Measurements from ENCODE around the gene SART3.

Gene SART3

DNA sequence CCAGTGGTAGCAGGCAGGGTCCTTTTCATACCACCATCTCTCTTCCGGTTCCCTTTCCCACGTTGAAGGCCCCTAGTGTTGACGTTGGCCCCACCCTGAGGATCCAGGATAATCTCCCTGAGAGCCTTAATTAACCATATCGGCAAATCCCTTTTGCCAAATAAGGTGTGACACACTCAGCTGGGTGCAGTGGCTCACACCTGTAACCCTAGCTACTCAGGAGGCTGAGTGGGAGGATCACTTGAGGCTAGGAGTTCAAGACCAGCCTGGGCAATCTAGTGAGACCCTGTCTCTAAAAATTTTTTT is 39.7 kb upstream of the SART3 start:
- TF ChIP-seq, protein P1, sequence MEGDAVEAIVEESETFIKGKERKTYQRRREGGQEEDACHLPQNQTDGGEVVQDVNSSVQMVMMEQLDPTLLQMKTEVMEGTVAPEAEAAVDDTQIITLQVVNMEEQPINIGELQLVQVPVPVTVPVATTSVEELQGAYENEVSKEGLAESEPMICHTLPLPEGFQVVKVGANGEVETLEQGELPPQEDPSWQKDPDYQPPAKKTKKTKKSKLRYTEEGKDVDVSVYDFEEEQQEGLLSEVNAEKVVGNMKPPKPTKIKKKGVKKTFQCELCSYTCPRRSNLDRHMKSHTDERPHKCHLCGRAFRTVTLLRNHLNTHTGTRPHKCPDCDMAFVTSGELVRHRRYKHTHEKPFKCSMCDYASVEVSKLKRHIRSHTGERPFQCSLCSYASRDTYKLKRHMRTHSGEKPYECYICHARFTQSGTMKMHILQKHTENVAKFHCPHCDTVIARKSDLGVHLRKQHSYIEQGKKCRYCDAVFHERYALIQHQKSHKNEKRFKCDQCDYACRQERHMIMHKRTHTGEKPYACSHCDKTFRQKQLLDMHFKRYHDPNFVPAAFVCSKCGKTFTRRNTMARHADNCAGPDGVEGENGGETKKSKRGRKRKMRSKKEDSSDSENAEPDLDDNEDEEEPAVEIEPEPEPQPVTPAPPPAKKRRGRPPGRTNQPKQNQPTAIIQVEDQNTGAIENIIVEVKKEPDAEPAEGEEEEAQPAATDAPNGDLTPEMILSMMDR (IDR thresholded peaks at IDR 0.05; ENCODE audit: low read depth, low read length), result no peak
- no peak overlapping the region for H3K4me3 ChIP-seq (ENCODE audit: low read depth, low read length)

DNA sequence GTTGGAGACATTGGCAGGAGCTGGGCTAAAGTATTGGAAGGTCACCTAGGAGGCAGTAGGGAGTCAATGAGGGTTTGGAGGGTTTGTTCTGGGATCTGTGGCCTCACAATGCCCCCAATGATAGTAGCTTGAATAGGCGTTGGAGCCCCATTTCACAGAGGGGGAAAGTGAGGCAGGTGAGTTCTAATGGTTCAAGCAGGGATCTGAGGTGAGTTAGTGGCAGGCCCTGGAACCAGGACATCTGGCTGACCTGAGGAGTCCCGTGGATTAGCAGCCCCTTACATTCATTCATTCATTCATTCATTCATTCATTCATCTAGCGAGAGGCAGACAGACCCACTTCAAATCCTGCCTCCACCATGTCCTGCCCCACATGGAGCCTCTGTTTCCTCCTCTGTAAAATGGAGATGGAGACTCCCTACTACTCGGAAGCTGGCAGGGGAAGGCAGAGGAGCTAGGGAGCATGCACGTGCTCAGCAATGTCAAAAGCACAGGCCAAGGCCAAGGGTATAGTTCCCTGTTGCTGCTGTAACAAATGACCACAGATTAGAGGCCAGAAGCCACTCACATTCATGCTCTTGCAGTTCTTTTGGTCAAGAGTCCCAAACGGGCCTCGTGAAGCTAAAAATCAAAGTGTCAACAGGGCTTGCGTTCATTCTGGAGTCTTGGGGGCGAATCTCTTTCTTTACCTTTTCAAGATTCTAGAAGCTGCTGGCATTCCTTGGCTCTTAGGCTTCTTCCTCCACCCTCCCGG is 39.2 kb upstream of the SART3 start:
- H3K4me3 ChIP-seq (ENCODE audit: low read depth, low read length), result no peak overlapping the region
- TF ChIP-seq, protein P1 (IDR thresholded peaks at IDR 0.05; ENCODE audit: low read depth, low read length), result no peak

DNA sequence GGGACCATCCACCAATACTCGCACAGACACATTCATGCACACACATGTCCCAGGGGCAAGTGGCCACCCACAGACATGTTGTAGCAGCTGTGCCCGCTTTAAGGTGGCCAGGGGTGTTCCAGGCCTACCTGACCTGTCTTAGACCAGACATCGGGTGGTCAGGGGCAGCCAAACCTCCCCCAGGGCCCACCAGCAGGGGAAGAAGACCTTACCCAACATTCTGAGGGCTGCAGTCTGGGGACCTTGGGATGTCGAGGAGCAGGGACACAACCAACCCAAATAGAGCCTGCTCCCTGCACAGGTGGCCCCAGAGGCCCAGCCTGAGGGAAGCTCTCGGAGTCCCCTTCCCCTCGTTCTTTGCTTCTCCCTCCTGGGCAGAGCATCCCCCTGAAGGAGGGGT is 38.6 kb upstream of the SART3 start:
- H3K4me3 ChIP-seq (ENCODE audit: low read depth, low read length), result no peak overlapping the region

DNA sequence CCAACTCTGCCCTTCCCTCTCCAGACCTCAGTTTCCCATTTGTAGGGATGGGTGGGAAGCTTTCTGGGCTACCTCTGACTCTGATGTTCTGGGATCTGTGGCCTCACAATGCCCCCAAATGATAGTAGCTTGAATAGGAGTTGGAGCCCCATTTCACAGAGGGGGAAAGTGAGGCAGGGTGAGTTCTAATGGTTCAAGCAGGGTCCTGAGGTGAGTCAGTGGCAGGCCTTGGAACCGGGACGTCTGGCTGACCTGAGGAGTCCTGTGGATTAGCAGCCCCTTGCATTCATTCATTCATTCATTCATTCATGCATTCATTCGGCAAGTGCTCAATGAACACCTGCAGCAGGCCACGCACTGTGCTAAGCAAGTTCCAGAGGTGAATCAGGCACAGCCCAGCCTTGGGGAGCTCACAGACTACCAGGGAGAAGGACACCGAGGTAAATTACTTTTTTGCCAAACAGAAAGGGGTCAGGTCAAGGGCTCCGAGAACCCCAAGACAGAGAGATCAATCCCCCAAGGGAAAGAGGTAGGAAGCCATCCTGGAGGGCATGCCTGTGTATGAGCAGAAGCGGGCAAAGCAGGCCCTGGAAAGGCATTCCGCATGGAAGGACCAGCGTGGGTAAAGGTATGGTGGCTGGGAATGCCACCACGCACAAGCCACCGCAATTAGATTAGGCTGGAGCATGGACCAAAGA is 37.7 kb upstream of the SART3 start:
- H3K4me3 ChIP-seq (ENCODE audit: low read depth, low read length), result no peak overlapping the region; the same call in 1 of the 2 replicates

More for the DNA sequence above, 38.6 kb upstream of the SART3 start:
- TF ChIP-seq, protein P1 (IDR thresholded peaks at IDR 0.05; ENCODE audit: low read depth, low read length), result no peak

DNA sequence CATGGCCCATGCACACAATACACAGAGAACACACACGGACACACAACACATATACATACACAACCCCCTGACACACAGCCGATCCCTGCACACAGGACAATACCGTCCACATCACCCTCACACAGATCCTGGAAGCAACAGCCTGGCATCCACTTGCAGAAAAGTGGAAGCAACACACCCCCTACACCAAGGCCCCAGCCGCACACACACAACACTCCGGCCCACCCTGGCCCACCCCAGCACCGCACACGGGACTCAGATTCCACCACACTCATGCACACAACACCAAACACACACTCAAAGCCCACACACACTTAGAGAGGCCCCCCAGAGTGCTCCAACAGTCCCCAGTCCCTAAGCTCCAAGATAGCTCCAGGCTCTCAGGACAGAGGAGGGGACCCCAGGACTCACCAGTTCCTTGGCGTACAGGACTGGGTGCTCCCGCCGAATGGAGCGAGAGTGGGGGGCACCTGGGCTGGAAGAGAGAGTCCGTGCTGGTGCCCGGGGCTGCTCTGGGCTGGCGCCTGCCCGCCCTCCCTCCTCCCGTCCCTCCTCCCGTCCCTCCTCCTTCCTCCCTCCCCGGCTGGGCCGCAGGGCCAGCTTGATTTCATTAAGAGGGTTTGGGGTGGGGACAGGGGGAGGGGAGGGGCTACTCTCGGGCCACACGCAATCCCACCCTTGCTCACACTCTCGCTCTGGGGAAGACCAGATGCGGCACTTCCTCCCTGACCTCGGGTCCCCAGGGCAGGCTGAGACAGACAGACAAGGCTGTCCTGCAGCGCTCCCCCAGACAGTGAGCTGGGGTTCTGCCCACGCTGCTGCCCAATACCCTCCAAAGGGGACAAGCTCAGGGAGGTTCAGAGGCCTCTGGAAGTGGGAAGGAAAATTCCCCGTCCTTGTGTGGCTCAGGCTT is 36.8 kb upstream of the SART3 start, which contains the start of gene TMEM119:
TSS of gene TMEM119 (minus strand) at position 526 of the 913 bp plus-strand sequence. CDS start 5,701 bp downstream, outside the sequence.
- TF ChIP-seq, protein P1 (IDR thresholded peaks at IDR 0.05; ENCODE audit: low read depth, low read length), result no peak
- H3K4me3 ChIP-seq (ENCODE audit: low read depth, low read length), result peak within 1 kb of the TSS; percentile 71

More for the DNA sequence above, 37.7 kb upstream of the SART3 start:
- TF ChIP-seq, protein P1 (IDR thresholded peaks at IDR 0.05; ENCODE audit: low read depth, low read length), result no peak

DNA sequence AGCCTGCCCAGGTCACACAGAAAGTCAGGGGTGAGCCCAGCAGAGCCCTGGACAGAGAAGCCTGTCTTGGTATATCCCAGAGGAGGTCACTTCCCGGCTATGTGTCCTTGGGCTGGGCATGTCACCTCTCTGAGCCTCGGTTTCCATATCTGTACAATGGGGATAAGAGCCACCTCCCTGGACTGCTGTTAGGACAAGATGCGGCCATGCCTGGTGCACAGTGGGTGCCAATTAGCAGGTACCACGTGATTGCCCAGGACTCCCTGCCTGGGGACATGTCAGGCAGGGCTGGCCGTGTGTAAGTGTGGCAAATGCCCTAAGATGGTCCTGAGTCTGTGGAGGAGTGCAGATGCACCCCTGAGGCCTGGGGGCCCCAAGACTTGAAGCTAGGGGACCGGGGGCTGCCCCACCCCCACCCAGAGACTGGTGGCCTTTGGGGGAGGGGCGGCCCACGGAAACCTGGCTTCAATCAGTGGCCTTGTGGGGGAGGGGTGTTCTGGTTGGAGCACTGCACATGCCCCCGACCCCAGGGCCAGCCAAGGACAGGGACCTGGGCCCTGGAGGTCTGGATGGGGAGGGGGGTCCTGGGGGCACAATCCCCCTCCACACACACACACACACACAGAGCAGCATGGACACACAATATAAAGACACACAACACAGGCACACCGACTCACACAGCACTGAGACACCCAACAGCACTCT is 36.0 kb upstream of the SART3 start:
- TF ChIP-seq, protein P1 (IDR thresholded peaks at IDR 0.05; ENCODE audit: low read depth, low read length), result no peak
- H3K4me3 ChIP-seq (ENCODE audit: low read depth, low read length), result peak overlapping the region; percentile 71

Measured in WI38 (cell line).